Cerebellar cortex (tissue), 1 donor: ENCODE results near the gene RYR2.
A peak's percentile ranks its signal among the peaks of the same experiment; 100 is the strongest.
"Not testable (repeated sequence)": the region's sequence is repeated elsewhere in the genome, so short reads cannot be mapped to it uniquely, and the experiment has no call there.

Source experiments
- DNase-seq: peaks from one replicate; pipeline ENCODE4 v3.0.0-alpha.2; 2015; ENCODE audit warnings: low spot score

RYR2 gene

DNA sequence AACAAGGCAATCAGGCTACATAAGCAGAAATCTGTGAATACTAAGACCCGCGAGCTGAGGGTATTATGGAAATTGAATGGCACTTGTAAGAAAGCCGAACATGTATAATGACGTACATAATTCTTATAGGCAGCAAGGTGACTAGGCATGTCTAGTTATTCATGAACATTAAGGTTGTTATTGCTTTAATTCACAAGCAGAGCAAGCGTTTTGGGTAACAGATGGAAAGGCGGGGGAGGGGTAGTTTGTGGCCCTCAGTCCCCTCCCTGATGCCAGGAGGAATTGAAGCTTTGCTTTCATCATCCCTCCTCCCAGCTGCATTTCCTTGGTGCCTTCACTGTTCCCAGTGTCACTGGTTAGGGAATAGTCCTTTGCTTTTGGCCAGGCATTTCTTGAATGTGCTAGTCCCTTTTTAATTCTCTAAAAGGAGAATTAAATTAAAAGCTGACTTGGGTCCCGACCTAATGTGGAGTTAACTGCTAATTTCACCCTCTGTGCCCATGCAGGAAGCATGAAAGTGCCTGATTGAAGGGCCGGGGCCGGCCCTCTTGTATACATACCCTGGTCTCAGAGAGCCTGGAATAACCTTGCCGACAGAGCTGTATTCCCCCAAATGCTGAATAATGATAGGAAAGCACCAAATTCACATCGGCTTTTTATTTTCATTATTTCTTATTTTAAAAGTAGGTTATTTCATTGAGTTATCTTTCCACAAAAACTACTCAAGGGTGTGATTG lies 42.5 kb downstream of the RYR2 start:
- DNase-seq: peak; percentile 90

DNA sequence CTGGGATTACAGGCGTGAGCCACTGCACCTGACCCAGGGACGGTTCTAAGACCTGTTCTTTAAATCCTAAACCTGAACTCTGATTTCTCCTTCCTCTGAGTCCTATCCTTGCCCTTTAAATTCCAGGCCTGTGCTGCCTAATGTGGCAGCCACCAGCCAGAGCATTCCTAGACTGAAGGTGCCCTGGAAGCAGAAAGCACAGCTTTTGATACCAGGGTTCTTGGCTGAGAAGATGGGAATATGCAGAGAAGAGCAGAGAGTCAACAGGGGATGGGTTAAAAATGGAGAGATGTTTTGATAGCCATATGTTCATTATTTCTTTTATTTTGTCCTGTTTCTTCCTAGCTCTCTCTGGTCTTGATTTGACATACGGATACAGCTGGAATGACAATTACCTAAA lies 49.7 kb downstream of the RYR2 start:
- peak; percentile 80 for DNase-seq

DNA sequence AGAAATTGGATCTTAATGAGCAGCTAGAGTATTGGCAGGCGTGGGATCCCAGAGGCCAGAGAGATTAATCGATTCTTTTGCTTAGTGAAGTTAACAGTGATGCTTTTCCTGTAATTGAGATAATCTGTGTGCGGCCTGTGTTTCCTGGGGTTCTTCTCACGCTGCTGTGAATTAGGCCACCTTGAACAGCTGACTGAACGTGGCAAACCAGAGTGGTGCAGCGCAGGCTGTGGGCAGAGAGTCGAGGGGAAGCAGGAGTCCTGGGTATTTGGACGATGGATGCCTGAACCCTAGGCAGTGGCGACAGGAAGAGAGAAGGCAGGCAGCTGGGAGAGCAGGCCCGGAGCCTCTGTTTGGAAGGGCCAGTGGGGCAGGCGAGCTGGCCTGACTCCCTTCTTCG lies 51.7 kb downstream of the RYR2 start:
- DNase-seq: no peak

DNA sequence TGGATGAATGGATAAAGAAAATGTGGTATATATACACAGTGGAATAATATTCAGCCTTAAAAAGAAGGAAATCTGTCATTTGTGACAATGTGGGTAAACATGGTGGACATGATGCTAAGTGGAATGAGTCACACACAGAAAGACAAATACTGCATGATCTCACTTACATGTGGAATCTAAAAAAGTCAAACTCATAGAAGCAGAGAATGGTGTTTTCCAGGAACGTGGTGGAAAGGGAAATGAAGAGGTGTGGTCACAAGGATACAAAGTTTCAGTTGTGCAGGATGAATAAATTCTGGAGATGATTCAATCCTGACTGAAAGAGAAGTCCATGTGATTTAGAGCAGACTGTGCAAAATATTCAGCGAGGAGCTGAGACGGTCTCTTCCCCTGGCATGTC lies 56.6 kb downstream of the RYR2 start:
- DNase-seq: no peak

DNA sequence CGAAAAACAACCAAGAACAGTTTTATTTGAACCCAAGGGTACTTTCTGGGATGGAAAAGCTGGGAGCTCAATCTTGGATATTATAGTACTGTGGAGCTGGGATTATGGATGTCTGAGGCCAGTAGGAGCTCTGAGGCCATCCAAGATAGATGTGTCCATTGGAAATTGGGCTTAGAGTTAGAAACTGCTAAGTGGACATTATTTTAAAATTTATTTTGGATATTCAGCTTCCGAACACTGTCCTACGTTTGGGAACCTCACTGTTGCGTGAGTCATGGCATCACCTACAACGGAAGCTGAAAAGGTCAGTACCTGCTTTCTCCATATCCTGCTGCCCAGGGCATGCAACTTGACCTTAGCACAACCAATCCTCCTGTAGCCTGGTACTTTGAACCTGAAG lies 61.0 kb downstream of the RYR2 start:
- DNase-seq: no peak

DNA sequence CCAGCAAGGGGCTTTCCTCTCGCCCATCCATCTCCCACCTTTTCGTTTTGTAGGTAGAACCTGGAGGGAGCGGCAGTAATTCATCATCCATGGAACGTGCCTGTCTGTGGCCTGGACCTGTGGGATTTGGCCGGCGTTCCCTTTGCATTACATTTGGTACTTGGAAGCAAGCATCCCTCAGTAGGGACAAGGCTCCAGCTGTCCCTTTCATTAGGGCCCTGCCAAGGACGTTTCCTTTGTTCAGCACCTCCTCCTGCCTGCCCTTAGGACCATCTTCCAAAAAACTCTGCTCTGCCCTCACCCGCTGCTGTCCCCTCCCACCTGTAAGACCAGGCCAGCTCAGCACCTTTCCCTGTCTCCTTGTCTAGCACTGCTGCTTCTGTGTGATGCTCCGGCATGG lies 62.1 kb downstream of the RYR2 start:
- DNase-seq: peak; percentile 89

DNA sequence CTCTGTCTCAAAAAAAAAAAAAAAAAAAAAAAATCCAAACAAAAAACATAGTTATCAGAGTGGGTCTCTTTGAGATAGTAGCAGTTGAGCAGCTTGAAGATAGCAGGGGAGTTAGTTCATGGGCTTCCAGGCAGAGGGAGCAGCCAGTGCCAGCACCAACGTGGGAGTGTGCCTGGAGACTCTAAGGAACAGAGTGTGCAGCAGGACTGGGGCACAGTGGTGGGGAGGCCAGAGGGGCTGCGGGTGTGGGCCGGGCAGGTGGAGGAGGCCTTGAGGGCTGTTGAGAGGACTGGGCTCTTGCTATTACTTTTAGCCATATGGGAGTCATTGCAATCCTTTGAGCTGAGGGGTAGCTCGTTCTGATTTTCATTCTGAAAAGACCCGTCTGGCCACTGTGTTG lies 63.8 kb downstream of the RYR2 start:
- DNase-seq: peak; percentile 54

DNA sequence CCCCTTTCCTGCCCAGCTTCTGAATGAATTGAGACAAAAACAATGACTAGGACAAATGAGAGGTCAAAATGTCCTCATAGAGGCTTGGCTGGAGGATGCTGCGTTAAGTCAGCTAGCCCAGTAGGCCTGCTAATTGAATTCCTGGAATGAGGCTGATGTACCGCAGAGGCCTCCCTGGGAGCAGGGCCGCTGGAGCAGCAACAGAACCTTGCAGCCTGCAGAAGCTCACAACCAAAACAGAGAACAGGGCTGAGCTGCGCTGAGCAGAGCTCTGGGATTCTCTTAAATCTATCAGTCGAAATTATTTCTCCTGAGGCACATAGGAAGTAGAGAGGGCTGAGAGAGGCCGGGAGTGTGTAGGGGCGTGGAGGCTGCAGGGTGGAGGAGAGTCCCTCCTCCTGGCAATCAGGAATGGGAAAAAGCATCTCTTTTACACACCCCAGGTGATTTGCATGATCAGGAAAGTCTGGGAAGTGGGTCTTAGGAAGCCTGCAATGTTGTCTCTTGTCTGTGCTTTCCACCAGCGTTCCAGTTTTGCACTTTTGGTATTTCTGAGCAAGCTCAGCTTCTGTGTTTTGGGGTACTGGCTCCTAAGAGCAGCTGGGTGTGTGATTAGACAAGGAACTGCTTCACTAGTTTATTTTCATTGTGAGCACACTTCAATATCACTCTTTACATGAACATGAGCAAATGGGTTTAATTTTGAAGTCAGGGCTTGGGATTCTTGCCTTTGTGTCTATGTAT lies 66.5 kb downstream of the RYR2 start:
- peak; percentile 61 for DNase-seq

DNA sequence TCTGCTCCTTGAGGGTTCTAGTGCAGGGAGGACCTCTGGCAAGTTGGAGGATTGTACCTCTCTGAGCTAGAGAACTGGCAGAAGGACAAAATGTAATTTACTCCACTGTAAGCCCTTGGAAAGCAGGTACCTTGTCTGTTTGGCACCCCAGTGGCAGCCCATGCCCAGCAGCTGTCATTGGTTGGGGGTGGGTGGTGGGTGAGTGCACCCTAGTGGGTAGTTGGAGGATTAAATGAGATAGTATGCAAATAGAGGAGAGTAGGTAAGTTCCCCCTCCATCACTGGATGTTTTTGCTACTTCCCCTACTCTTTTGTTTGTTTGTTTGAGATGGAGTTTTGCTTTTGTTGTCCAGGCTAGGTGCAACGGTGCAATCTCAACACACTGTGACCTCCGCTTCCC lies 69.8 kb downstream of the RYR2 start:
- DNase-seq: no peak

DNA sequence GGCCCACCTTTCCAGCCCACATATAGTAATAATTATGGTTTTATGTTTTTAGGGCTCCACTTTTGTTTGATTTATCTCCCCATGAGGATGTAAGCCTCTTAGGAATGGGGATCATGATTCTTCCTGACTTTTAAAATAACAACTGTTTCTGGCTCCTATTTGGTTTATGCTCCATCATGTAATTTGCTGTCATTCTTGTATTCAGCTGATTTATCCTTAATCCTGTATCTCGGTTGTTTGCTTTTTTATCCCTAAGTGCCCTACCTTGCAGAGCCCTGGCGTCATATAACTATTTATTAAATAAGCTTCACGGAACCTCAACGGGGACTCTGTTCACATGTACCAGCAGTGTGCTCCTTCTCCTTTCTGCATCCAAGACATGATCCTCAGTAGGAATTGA lies 70.7 kb downstream of the RYR2 start:
- DNase-seq: no peak

DNA sequence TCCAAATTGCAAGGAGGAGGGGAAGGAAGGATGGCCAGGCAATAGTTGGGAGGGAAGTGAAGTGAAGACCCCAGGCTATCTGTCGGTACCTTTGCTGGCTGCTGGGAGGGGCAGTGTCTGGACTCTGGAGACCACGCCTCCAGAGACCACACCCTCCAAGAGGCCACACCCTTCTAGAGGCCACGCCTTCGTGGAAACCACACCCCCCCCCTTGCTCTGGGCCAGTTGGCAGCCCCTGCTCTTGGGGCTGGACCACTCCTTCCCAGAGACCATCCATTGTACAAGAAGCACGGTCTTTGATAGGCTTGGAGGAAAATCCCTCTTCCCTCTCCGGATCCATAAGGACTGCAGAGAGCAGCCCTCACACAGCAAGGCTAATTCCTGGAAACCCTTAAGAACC lies 73.1 kb downstream of the RYR2 start:
- DNase-seq: no peak

DNA sequence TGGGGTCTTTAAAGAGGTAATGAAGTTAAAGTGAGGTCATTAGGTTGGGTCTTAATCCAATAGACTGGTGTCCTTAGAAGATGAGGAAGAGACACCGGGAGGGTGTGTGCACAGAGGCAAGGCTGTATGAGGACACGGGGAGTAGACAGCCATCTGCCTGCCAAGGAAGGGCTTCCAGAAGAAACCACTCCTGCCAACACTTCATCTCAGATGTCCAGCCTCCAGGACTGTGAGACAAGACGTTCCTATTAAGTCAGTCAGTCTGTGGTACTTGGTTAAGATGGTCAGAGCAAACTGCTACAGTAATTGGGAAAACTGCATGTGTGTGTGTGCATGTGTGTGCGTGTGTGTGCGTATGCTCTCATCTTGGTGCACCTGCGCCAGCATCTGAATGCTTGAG lies 77.1 kb downstream of the RYR2 start:
- DNase-seq: no peak

DNA sequence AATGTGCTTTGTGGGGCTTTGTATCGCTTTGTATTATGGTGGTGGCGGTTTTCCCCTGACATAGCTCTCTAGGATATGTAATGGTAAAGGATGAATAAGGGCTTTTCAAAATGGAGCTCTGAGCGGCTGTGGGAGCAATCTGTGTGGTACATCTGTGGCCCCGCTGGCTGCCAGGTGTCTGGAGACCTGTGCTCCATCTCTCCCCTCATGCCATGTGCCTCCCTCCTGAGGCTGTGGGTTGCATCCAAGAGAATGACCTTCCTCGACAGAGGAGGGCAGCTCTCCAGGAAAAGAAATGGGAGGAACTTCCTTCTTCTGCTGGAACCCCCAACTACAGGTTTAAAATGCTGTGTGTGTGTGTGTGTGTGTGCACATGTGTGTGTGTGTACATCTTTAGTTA lies 78.7 kb downstream of the RYR2 start:
- DNase-seq: no peak

DNA sequence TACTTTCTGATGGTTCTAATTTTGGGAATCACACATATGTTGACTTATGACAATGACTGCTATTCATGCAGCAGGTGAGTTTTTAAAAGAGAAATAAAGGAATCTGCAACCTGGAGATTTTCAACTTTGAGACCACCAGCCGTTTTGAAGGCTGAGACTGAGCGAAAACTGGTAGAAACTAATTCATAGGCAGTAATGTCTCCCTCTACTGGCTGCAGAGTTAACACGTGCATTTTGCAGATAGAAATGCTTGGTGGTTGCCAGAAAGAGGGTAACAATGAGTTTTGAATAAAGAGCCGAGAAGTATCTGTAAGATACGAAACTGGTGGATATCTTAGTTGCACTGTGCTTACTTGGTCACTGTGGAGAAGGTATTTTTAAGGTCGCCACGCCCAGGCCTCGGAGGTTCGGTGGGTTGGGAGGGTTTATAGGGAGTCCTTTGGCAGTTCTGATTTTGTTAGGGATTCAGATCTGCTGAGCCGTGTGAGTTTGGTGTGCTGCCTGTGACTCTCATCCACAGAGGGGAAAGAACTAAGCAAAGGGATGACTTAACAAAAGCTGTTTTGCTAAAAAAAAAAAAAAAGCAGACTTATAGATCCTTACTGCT lies 83.0 kb downstream of the RYR2 start:
- DNase-seq: no peak

DNA sequence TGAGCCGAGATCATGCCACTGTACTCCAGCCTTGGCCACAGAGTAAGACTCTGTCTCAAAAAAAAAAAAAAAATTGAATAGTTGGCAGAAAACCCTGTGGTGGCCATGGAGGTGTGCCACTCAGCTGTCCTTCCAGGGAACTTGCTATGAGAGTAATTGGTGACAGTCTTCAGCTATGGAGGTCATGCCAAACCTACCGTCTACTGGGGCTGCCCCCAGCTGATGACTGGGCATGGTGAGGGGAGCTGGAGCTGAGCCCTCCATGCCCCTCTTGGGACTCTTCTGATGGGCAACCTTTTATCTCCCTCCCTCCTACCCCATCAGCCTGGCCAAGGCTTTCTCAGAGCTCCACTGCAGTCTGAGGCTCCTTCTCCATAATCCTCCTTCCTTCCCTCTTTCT lies 84.2 kb downstream of the RYR2 start:
- no peak for DNase-seq

DNA sequence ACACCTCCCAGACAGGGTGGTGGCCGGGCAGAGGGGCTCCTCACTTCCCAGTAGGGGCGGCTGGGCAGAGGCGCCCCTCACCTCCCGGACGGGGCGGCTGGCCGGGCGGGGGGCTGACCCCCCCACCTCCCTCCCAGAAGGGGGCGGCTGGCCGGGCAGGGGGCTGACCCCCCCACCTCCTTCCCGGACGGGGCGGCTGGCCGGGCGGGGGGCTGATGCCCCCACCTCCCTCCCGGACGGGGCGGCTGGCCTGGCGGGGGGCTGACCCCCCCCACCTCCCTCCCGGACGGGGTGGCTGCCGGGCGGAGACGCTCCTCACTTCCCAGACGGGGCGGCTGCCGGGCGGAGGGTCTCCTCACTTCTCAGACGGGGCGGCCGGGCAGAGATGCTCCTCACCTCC lies 85.3 kb downstream of the RYR2 start:
- DNase-seq: not testable (repeated sequence)

DNA sequence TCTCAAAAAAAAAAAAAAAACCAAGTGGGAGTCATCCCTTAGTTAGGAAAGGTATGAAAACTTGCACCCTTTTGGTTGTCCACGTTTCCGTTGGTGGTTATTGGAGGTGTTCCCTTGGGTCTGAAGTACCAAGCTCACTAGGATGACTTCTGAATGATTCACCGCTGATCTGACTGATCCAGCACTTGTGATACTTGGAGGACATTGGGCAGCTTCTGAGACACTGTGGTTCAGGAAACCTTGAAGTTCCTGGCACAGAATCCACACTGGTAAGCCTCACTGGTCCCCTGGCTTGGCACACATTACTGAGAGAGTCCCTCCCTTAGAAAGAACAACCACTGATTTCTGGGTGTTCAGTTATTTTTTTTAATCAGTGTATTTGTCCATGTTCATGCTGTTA lies 91.9 kb downstream of the RYR2 start:
- no peak for DNase-seq

DNA sequence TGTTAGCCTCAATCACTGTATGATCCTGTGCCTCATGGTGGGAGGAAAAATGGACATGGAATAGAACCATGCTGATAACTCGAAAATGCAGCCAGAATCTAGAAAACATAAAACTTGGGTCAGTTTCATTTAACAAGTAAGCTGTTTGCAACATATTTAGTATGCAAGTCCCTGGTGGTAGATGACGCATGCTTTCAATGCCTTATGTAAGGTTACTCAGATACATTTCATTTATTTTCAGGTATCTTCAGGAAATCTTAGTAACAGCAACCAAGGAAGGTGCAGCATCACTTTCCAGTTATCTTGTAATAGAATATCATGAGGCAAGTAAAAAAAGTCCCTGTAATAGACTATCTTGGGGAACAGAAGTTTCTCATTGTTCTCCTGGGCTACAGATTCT lies 92.9 kb downstream of the RYR2 start:
- no peak for DNase-seq

DNA sequence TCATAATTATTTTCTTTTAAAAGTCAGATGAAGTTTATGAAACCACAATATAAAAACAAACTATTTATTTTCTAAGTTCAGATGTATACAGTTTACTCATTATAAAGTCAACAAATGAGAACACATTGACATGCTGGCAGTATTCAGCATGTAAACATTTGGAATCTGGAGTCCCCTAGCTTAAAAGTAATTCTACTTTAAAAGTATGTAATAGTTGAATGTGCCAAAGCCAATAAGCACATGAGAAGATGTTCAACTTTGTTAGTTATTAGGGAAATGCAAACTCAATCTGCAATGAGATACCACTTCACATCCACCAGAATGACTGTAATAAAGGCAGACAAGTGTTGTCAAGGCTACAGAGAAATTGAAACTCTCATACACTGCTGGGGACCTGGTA lies 96.6 kb downstream of the RYR2 start:
- no peak for DNase-seq

DNA sequence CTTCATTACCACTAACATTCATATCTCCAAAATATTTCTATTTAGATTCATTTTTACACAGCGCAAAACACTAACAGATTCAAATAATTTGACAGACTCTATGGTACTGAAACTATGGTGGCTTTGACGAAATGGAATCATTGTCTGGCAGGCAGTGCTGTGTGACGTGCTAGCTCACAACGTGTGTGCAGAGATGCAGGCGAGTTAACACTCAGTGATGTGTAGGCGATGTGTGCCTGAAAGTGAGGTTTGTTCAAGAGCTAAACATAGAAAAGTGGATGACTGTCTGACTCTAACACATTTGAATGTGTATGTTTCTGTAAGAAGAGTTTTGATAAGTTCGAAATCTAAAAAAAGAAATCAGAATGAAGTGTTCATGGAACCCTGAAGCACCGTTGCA lies 97.7 kb downstream of the RYR2 start:
- no peak for DNase-seq

DNA sequence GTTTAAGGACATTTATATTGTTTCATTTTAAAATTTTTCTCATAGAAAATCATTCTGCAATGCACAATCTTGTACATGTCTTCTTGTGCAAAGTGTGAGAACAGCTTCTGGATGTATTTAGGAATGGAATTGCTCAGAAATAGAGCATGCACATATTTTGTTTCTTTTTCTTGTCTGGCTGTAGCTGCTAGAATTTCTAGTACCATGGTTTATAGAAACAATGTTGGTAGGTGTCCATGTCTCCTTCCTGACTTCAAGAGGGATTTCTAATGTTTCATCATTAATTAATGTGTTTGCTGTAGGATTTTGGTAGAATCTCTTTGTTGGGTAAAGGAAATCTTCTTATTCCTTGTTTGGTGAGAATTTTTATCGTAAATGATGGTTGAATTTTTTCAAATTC lies 99.0 kb downstream of the RYR2 start:
- no peak for DNase-seq

DNA sequence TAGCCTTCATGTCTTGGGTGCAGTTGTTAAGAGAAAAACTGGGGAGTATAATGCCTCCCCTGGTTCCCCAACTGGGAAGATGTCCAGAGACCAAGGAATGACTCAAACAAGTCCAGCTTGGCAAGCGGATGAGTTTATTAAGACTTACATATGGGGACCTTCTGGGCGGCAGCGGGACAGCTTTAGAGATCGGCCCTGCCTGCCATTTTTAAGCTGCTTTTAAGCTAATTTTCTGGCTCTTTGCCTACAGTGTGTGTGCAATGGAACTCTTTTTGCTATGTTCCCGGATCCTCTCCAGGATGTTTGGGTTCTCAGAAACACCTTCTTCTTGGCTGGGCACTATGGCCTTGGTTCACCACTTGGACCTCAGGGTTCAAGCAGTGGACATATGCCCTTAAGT lies 99.5 kb downstream of the RYR2 start:
- no peak for DNase-seq

DNA sequence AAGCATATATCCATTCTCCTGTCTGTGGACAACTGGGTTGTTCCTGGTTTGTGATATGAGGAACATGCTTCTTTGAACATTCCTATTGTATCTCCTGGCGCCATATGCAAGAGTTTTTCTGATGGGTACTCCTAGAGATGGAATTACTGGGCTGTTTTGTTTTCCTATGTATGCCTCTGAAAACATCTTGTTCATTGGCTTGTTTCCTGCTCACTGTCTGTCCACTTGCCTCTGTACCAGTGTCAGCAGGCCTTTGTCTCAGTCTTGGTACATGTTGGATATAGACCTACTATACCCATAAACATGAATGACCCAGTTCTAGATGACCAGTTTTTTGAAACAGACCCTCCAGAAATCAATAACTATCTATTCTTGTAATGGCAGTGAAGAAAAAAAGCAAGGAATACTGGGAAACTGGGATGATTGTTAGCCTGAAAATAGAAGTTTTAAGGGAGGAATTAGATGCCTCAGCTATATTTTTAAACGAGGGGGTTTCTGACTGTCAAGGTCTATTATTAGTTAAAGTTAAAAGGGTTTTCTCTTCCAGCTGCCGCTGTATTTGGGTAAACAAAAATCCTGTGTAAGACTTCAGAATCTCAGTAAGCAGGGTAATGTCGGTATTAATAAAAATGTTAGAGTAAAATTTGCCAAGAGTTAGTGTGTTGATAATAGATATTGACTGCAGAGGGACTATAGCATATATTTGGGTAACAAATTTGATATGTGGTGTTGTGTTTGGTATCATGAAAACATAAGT lies 103.6 kb downstream of the RYR2 start:
- DNase-seq: peak; percentile 64
